HG03045 (cell line): ENCODE results near the gene SPTBN1.

Source experiments
- ATAC-seq: cut with Tn5 transposase; IDR thresholded peaks from one replicate; pipeline ENCODE4 v1.9.1; 2021; ENCODE audit warnings: mild to moderate bottlenecking, moderate library complexity; ENCODE audit not compliant: unreplicated experiment

SPTBN1 gene

GRCh38 chr2:54570321-54570855 is 114.3 kb downstream of the SPTBN1 start:
- no peak for ATAC-seq

GRCh38 chr2:54570925-54571694 is 115.0 kb downstream of the SPTBN1 start:
- ATAC-seq, result peak; percentile 78

- ATAC-seq, result no peak
Observed at GRCh38 chr2:54572262-54572635, 116.1 kb downstream of the SPTBN1 start.

GRCh38 chr2:54572636-54573536 is 116.8 kb downstream of the SPTBN1 start:
- ATAC-seq, result no peak

GRCh38 chr2:54573537-54573919 is 117.4 kb downstream of the SPTBN1 start:
- no peak for ATAC-seq

GRCh38 chr2:54574107-54574859 is 118.2 kb downstream of the SPTBN1 start:
- no peak for ATAC-seq

GRCh38 chr2:54574860-54575247 is 118.7 kb downstream of the SPTBN1 start:
- no peak for ATAC-seq

- ATAC-seq, result no peak
Observed at GRCh38 chr2:54575379-54575888, 119.3 kb downstream of the SPTBN1 start.

- ATAC-seq, result no peak
Observed at GRCh38 chr2:54577035-54577434, 120.9 kb downstream of the SPTBN1 start.

- no peak for ATAC-seq
Observed at GRCh38 chr2:54577944-54578647, 122.0 kb downstream of the SPTBN1 start.

- ATAC-seq, result no peak
Observed at GRCh38 chr2:54578648-54579045, 122.5 kb downstream of the SPTBN1 start.

GRCh38 chr2:54579061-54579681 is 123.0 kb downstream of the SPTBN1 start:
- peak; percentile 6 for ATAC-seq

GRCh38 chr2:54579682-54580620 is 123.8 kb downstream of the SPTBN1 start:
- ATAC-seq, result peak; percentile 80

GRCh38 chr2:54581326-54582039 is 125.4 kb downstream of the SPTBN1 start:
- ATAC-seq, result no peak

GRCh38 chr2:54582987-54583386 is 126.9 kb downstream of the SPTBN1 start:
- no peak for ATAC-seq

GRCh38 chr2:54584598-54584997 is 128.5 kb downstream of the SPTBN1 start:
- no peak for ATAC-seq

- no peak for ATAC-seq
Observed at GRCh38 chr2:54585136-54585733, 129.1 kb downstream of the SPTBN1 start.

GRCh38 chr2:54586062-54586461 is 129.9 kb downstream of the SPTBN1 start:
- no peak for ATAC-seq
